Gastroesophageal sphincter (tissue), 3 donors: Measurements from ENCODE around the gene KCNC4.

Source experiments
- POLR2A ChIP-seq, 2 donors: fragments of 450-650 bp; IDR thresholded peaks; one replicate each; pipeline ENCODE4 v1.6.1; 2017; ENCODE audit warnings: antibody characterized with exemption in 2 of 2, mild to moderate bottlenecking in 2 of 2, moderate library complexity in 1 of 2
- POLR2AphosphoS5 ChIP-seq: sonication (generic); formaldehyde crosslinking; IDR thresholded peaks from one replicate; pipeline ENCODE4 v1.6.1; 2017; ENCODE audit warnings: antibody characterized with exemption
- TF ChIP-seq, protein P1 (sequence below), 4 experiments: fragments of 200-600 bp in 2 of 4; fragments of 450-650 bp in 2 of 4; sonication (generic) in 1 of 4; IDR thresholded peaks; one replicate each; pipeline ENCODE4 v1.5.1; 2017 to 2019; ENCODE audit warnings: antibody characterized with exemption in 4 of 4, mild to moderate bottlenecking in 2 of 4, moderate library complexity in 2 of 4

DNA sequence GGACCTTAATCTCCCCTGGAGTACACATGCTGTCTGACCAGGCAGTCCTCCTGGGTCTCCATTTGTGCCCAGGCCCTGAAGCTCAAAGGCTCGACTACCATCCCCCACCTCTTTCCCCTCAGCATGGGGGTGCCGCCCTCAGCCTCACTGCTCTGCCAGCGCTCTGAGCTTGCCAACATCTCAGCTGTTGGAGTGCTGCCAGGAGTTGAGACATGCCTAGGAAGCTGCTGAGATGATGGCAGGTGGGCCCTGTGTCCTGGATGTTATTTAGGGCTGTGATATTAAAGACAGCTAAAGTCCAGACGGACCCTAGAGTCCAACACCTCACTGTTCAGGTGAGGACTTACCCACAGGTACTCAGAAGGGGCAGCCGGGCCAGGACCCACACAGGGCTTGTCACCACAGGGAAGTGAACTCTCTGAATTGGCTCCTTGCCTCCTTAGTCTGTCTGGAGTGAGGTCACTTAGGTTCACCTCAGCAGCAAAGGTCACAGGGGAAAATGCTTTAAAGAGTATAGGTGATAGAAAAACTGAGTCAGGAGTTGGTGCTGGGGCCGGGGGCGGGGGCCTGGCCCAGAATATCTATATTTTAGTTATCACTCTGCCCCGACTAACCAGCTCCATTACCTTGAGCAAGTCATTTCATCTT, 19.7 kb upstream of the KCNC4 start:
- TF ChIP-seq POLR2A (IDR thresholded peaks at IDR 0.05) (no peak), POLR2AphosphoS5 (peak; percentile 40)
- TF ChIP-seq, protein P1, sequence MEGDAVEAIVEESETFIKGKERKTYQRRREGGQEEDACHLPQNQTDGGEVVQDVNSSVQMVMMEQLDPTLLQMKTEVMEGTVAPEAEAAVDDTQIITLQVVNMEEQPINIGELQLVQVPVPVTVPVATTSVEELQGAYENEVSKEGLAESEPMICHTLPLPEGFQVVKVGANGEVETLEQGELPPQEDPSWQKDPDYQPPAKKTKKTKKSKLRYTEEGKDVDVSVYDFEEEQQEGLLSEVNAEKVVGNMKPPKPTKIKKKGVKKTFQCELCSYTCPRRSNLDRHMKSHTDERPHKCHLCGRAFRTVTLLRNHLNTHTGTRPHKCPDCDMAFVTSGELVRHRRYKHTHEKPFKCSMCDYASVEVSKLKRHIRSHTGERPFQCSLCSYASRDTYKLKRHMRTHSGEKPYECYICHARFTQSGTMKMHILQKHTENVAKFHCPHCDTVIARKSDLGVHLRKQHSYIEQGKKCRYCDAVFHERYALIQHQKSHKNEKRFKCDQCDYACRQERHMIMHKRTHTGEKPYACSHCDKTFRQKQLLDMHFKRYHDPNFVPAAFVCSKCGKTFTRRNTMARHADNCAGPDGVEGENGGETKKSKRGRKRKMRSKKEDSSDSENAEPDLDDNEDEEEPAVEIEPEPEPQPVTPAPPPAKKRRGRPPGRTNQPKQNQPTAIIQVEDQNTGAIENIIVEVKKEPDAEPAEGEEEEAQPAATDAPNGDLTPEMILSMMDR (IDR thresholded peaks at IDR 0.05): no peak
